ENCODE data around the gene LY9. TPM values are rescaled to one million over a fixed set of nuclear protein-coding genes. Genes with fewer than 3 reads are reported as not detected.

Gene LY9
- total RNA-seq, 1 donor from 2014 or later, result 4.7 TPM

DNA sequence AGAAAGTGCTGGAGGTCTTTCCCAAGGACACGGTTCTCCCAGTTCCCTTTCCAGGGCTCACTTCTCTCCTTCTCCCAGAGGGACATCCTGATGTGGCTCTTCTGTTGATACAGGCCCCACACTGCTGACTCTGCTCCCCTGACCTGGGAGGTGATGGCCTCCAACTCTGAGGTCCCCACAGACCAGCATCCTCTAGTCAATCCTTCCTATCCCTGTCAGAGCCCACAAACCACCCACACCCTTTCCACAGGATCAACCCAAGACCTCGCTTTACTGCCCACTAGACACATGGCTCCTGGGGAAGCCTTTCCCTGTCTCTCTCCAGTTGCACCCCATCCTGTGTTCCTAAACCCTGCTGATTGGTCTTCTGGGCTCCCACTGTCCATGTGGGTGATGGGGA is 45.4 kb upstream of the LY9 start:
- H3K27ac ChIP-seq, result no peak overlapping the region
- intact Hi-C loops (cut with DNase I), result no loop called here
- H3K4me1 ChIP-seq, result no peaks in the 10 kb centered on the region
- DNase-seq (ENCODE audit: extremely low spot score in 2 of 2), result no peak
- TF ChIP-seq, protein P1, sequence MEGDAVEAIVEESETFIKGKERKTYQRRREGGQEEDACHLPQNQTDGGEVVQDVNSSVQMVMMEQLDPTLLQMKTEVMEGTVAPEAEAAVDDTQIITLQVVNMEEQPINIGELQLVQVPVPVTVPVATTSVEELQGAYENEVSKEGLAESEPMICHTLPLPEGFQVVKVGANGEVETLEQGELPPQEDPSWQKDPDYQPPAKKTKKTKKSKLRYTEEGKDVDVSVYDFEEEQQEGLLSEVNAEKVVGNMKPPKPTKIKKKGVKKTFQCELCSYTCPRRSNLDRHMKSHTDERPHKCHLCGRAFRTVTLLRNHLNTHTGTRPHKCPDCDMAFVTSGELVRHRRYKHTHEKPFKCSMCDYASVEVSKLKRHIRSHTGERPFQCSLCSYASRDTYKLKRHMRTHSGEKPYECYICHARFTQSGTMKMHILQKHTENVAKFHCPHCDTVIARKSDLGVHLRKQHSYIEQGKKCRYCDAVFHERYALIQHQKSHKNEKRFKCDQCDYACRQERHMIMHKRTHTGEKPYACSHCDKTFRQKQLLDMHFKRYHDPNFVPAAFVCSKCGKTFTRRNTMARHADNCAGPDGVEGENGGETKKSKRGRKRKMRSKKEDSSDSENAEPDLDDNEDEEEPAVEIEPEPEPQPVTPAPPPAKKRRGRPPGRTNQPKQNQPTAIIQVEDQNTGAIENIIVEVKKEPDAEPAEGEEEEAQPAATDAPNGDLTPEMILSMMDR (IDR thresholded peaks at IDR 0.05), result no peak
- TF ChIP-seq POLR2AphosphoS5 (IDR thresholded peaks at IDR 0.05; ENCODE audit: insufficient read depth in 1 of 2, low read depth in 1 of 2) (no peak), POLR2A (IDR thresholded peaks at IDR 0.05) (no peak)
- no peak overlapping the region for H3K4me3 ChIP-seq
- no peaks in the 10 kb centered on the region for H3K9me3 ChIP-seq
- H3K36me3 ChIP-seq, result no peaks in the 10 kb centered on the region
- no peaks in the 10 kb centered on the region for H3K27me3 ChIP-seq

GRCh38 chr1:160752406-160752805 is 43.6 kb upstream of the LY9 start:
- intact Hi-C loops (cut with DNase I), result no loop called here

DNA sequence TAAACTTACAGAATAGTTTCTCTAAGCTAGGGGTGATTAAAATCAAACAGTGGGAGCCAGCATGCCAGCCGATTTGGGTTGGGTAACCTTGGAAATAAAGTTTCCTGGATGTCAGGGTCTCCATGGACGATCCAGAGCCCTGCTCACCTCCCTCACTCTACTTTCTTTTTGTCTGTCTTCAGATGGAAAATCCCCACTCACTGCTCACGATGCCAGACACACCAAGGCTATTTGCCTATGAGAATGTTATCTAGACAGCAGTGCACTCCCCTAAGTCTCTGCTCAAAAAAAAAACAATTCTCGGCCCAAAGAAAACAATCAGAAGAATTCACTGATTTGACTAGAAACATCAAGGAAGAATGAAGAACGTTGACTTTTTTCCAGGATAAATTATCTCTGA is 43.0 kb upstream of the LY9 start:
- Histone ChIP-seq H3K4me1 (no peaks in the 10 kb centered on the region), H3K9me3 (no peaks in the 10 kb centered on the region), H3K36me3 (no peaks in the 10 kb centered on the region), H3K4me3 (no peak overlapping the region), H3K27ac (no peak overlapping the region), H3K27me3 (no peaks in the 10 kb centered on the region)
- no peak for TF ChIP-seq POLR2A (IDR thresholded peaks at IDR 0.05)
- intact Hi-C loops (cut with DNase I), result no loop called here
- DNase-seq (ENCODE audit: extremely low spot score in 2 of 2), result peak in 1 of 2 donors; percentile 18

More at GRCh38 chr1:160752406-160752805, 43.6 kb upstream of the LY9 start:
- H3K27ac ChIP-seq, result no peak overlapping the region
- no peaks in the 10 kb centered on the region for H3K36me3 ChIP-seq
- no peak for DNase-seq (ENCODE audit: extremely low spot score in 2 of 2)
- H3K4me3 ChIP-seq, result no peak overlapping the region
- H3K9me3 ChIP-seq, result no peaks in the 10 kb centered on the region
- TF ChIP-seq POLR2AphosphoS5 (IDR thresholded peaks at IDR 0.05; ENCODE audit: insufficient read depth in 1 of 2, low read depth in 1 of 2) (no peak), POLR2A (IDR thresholded peaks at IDR 0.05) (no peak)
- TF ChIP-seq, protein P1 (IDR thresholded peaks at IDR 0.05), result no peak
- H3K27me3 ChIP-seq, result no peaks in the 10 kb centered on the region
- H3K4me1 ChIP-seq, result no peaks in the 10 kb centered on the region

DNA sequence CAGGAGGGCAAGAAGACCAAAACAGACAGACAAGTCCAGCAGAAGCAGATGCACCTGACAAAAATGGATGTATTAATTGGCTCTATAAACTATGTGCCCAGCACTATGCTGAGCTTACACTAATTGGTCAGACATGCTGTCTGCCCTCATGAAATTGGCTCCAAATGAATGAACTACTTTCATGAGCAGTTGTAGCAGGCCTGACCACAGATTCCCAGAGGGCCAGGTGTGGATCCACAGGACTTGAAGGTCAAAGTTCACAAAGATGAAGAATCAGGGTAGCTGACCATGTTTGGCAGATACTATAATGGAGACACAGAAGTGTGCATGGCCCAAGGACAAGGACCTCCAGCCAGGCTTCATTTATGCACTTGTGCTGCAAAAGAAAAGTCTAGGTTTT is 42.4 kb upstream of the LY9 start:
- intact Hi-C loops (cut with DNase I), result no loop called here
- H3K4me3 ChIP-seq, result no peak overlapping the region
- peak in 1 of 2 donors; percentile 52 for DNase-seq (ENCODE audit: extremely low spot score in 2 of 2)
- no peak for TF ChIP-seq POLR2AphosphoS5 (IDR thresholded peaks at IDR 0.05; ENCODE audit: insufficient read depth in 1 of 2, low read depth in 1 of 2)
- TF ChIP-seq, protein P1 (IDR thresholded peaks at IDR 0.05), result no peak
- no peak for TF ChIP-seq POLR2A (IDR thresholded peaks at IDR 0.05)
- no peaks in the 10 kb centered on the region for H3K9me3 ChIP-seq
- no peak overlapping the region for H3K27ac ChIP-seq
- no peaks in the 10 kb centered on the region for H3K27me3 ChIP-seq
- H3K36me3 ChIP-seq, result no peaks in the 10 kb centered on the region
- no peaks in the 10 kb centered on the region for H3K4me1 ChIP-seq

DNA sequence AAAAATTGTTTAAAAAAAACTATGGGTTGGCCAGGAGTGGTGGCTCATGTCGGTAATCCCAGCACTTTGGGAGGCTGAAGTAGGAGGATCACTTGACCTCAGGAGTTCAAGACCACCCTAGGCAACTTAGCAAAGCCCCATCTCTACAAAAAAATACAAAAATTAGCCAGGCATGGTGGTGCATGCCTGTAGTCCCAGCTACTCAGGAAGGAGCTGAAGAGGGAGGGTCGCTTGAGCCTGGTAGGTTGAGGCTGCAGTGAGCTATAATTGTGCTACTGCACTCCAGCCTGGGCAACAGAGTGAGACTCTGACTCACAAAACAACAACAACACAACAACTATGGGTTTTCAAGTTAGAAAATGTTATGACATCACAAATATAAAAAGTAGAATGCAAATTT is 40.5 kb upstream of the LY9 start:
- DNase-seq (ENCODE audit: extremely low spot score in 2 of 2), result no peak
- no peak for TF ChIP-seq POLR2AphosphoS5 (IDR thresholded peaks at IDR 0.05; ENCODE audit: insufficient read depth in 1 of 2, low read depth in 1 of 2)
- no peak for TF ChIP-seq POLR2A (IDR thresholded peaks at IDR 0.05)
- TF ChIP-seq, protein P1 (IDR thresholded peaks at IDR 0.05), result no peak

More for the DNA sequence above, 40.5 kb upstream of the LY9 start:
- no peaks in the 10 kb centered on the region for H3K36me3 ChIP-seq
- intact Hi-C loops (cut with DNase I), result no loop called here
- H3K4me3 ChIP-seq, result no peak overlapping the region
- H3K27me3 ChIP-seq, result no peaks in the 10 kb centered on the region
- no peaks in the 10 kb centered on the region for H3K4me1 ChIP-seq
- no peaks in the 10 kb centered on the region for H3K9me3 ChIP-seq
- no peak overlapping the region for H3K27ac ChIP-seq
